GF-D8 (cell line): ENCODE data around the gene GASK1A.
"Not testable (repeated sequence)": the region's sequence is repeated elsewhere in the genome, so short reads cannot be mapped to it uniquely, and the experiment has no call there.

Source experiments
- DNase-seq: peaks from one replicate; lab custom pipeline; 2025; lab: John Stamatoyannopoulos, UW

Gene GASK1A

DNA sequence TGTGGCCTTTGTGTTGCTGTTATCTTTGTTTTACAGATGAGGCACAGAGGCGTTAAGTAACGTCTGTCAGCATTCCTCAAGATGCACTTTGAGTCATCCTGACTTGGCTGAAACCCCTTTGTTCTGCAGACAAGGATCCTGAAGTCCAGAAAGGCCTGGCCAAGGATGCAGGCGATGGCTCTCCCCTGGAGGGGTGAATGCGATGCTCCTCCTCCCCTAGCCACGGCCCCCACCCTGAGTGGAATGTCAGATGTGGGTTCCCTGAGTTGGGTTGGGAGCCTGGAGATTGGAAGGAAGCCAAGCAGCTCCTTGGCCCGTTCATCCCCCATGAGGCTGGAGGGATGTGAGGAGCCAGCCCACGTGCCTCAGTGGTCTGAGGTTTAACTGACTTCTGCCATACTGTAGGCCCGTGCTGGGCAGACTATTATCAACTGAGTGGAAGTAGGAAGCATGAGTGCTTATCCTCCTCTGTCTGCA lies 83.5 kb downstream of the GASK1A start:
- no peak for DNase-seq

GRCh38 chr3:43063114-43063513 lies 84.0 kb downstream of the GASK1A start:
- no peak for DNase-seq

GRCh38 chr3:43070670-43071069 lies 91.6 kb downstream of the GASK1A start:
- not testable (repeated sequence) for DNase-seq

GRCh38 chr3:43071313-43071893 lies 92.3 kb downstream of the GASK1A start:
- no peak for DNase-seq

DNA sequence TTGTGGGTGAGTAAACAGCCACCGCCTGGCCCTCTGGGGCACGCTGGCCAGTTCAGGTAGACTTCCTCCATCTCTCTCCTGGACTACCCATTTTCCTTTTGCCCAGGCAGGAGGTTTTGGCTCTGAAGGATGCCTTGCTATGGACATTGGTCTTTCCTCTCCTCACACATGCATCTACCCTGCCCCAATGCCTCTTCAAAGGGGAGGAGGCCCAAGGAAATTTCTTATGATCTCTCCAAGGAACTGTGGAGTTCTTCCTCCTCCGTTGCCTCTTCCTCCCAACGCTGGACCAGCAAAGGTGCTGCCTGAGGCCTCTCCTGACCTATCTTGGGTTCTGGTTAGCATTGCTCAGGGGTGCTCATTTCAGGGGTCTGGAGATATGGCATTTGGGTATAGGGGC lies 93.2 kb downstream of the GASK1A start:
- no peak for DNase-seq

DNA sequence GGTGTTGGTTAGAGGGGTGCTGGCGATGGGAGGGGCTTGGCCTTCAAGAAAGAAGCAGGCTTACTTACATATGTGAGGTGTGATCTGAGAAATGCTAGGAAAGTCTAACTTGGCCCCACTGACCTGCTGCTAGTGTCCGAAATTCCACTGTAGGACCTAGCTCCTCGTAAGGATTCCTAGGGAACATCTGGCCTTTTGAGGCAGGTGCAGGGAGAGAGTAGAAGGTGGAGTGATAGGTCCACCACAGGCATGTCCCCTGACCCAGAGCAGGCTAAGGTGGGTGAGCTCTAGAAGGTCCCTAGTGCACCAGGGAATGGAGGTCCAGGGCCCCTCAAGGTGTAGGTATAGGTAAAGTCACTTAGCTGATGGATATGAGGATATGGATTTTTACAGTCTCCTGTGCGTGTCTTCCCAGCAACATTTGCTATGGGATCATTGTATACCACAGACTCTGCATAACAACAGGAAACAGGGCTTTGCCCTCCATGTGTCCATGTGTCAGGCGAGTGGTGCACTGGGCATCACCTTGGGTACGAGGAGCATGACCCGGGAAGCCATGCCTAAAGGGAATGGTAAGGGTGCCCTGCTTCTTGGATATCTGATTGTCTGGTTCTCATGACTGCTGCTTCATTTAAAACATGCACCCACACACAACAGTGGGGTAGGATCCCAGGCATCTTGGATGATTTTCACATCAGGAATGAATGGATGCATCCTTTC lies 94.2 kb downstream of the GASK1A start:
- DNase-seq = no peak

GRCh38 chr3:43073836-43074220 lies 94.7 kb downstream of the GASK1A start:
- DNase-seq = no peak

- DNase-seq = no peak
These were observed 95.4 kb downstream of the GASK1A start for GRCh38 chr3:43074482-43074881.

DNA sequence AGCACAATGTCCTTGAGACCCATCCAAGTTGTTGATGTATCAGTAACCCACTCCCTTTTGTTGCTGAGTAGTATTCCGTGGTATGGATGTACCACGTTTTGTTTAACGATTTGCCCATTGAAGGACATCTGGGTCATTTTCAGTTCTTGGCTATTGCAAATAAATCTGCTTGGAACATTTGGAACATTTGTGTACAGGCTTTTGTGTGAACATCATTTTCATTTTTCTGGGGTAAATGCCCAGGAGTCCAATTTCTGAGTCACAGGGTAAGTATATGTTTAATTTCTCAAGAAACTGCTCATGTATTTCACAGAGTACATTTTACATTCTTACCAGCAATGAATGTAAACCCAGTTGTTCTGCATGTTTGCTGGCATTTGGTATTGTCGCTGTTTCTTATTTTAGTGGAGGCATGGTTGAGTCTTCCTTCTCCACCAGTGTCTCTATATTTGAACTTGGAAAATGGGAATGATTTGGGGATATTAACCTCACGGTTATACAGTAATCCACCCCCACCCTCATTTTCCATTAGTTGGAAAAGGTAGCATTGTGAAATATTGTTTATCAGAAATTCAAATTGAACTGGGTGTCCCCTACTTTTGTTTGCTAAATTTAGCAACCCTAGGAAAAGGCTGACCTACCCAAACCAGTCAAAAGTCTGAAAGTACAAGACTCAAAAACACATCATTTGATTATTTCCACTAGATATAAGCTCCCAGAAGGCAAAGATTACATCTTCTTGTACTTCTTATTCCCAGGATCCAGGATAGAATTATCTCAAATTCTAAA lies 96.0 kb downstream of the GASK1A start:
- DNase-seq = no peak

- no peak for DNase-seq
These were observed 97.0 kb downstream of the GASK1A start for GRCh38 chr3:43075904-43076661.

- DNase-seq = no peak
These were observed 97.7 kb downstream of the GASK1A start for GRCh38 chr3:43076857-43077256.

DNA sequence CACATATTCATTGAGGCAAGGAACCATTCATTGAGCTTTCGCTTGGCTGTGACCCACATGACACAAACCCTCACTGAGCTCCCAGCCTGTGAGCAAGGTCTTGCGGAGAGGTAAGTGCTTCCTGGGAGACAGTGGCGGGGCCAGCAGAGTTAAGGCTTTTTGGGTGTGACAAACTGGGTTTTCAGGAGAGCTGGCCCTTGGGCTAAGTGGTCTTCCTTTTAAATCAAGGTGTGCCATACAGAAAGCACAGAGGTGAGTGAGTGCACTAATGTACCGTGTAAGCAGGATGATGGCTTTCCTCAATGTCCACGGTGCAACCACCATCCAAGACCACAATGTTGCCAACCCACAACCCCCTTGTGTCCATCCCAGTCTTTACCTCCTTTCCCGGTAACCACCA lies 98.2 kb downstream of the GASK1A start:
- no peak for DNase-seq

DNA sequence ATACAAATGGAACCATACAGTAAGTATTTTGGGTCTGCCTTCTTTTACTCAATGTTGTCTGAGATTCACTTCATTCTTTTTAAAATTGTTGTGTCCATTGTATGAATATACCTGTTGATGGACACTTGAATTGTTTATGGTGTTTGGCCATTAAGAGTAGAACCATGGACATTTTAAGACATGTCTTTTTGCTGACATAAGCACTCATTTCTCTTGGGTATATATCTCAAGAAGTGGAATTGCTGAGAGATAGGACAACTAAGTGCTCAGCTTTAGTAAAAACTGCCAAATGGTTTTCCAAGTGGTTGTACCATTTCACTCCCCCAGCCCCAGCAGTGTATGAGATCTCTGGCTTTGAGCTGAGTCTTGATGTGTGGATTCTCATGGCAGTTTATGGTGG lies 98.6 kb downstream of the GASK1A start:
- DNase-seq = no peak

DNA sequence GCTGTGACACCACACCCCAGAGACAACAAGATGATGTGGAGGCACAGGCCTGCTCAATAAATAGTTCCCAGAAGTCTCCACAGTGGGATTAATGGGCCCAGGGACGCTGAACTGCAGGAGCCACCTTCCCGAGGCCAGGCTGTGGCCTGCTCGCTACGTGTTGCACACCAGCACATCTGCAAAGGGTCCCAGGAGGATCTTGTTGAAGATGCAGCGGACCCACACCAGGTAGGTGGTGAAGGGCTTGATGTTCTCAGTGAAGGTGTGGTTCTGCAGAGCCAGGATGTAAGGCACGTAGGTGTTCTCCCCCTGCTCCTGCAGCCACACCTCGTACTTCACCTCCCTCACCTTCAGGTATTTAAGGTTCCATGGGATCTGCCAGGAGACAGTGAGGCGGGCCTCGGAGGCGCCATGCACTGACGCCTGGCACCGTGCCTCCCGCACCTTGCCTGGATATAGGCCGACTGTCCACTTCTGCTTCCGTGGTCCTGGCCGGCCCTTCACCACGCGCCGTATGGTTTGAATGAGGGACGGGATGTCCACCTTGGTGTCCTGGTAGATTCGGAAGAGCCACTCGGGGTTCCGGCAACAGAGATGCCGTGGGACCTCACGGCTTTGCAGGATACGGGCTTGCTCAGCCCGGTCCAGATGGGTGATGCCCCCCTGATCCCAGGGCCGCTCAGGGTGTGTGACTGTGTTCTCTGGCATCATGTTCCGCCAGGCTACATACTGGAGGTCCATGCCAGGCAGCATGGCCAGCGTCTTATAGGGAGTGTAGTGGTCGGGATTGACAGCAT lies 100.6 kb downstream of the GASK1A start:
- no peak for DNase-seq

DNA sequence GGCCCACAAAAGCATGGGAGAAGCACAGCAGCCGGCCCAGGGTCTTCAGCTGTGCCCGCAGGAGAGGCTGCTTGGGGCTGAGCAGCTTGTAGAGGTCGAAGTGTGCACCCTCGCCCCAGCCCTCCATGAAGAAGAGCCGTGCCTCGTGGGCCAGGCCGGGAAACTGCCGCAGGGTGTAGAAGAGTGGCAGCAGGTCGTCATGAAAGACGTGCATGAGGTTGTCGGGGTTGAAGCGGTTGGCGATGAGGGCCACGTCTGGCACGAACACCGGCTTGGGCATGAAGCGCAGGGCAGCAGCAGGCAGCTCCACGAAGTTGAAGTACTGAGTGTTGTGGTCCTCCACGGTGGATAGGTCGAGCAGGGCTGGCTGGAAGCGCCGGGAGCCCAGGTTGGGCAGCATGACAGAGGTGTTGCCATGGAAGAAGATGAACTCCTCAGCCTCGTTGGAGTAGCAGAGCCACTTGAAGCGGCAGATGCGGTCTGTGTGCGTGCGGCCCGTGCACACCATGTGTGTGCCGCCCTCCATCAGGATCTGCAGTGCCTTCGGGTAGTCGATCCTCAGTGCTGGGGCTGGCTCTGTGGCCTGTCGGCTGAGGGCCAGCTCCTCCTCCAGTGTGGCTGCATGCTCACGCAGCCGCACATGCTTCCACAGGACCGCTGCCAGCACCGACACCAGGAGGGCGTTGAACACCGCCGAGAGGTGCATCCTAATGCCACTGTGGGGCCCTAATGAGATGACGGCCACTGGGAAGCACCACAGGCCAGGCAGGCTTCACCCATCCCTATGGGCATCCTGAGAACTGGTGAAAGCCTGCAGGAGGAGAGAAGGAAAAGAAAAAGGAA lies 101.8 kb downstream of the GASK1A start:
- no peak for DNase-seq

- no peak for DNase-seq
These were observed 102.7 kb downstream of the GASK1A start for GRCh38 chr3:43081796-43082195.

- no peak for DNase-seq
These were observed 103.3 kb downstream of the GASK1A start for GRCh38 chr3:43082457-43082856.

DNA sequence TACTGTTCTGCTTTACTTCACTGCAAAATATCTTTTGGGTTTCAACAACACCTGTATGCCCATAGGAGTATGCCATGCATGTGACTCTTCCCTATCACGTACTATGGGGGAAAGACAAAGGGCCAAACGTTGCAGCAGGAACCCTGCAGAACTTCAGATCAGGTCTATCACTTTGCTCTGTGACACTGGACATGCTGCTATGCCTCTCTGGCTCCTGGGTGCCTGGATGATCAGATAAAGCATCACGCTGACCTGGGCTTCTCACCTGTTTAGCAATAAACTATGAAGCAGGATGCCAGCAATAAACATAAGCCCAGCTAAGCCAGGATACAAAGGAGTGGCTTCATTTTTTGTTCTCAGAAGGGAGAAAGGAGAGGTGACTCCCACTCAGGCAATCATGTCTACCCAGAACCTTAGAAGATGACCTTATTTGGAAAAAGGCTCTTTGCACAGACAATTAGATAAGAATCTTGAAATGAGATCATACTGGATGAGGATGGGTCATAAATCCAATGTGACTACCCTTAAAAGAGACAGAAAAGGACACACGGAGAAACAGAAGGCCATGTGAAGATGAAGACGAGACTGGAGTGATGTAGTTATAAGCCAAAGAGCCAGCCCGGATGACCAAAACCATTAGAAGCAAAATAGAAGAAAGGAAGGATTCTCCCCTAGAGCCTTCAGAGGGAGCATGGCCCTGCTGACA lies 107.5 kb downstream of the GASK1A start:
- no peak for DNase-seq

GRCh38 chr3:43087249-43087776 lies 108.2 kb downstream of the GASK1A start:
- no peak for DNase-seq

DNA sequence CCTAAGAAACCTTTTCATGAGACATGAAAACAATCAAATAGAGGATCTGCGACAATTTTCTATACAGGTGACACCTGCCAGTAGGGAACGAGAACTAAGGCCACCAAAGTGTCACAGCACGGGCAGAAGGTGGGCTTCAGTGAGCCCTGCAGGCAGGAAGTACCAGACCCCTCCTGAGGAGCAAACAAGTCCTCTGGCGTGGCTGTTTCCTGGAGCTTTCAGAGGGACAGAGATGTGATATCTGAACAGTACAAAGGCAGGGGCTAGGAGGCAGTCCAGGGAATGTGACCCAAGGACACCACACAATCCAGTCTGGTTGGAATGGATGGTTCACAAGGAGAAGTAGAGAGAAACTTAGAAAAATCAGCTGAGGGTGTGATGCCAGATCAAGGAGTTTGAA lies 110.0 kb downstream of the GASK1A start:
- DNase-seq = no peak
